HG03095 (cell line): Measurements from ENCODE around the gene CFAP126.
"Not testable (repeated sequence)": the region's sequence is repeated elsewhere in the genome, so short reads cannot be mapped to it uniquely, and the experiment has no call there.

Experiments used
- ATAC-seq: cut with Tn5 transposase; IDR thresholded peaks from one replicate; pipeline ENCODE4 v1.9.1; 2021; ENCODE audit warnings: moderate library complexity; ENCODE audit not compliant: unreplicated experiment

CFAP126 gene

GRCh38 chr1:161382214-161383019 is 14.7 kb upstream of the CFAP126 start:
- ATAC-seq: no peak

- no peak for ATAC-seq
Observed at GRCh38 chr1:161381707-161382106, 14.0 kb upstream of the CFAP126 start.

GRCh38 chr1:161379071-161379470 is 11.4 kb upstream of the CFAP126 start:
- no peak for ATAC-seq

GRCh38 chr1:161378014-161378413 is 10.3 kb upstream of the CFAP126 start:
- ATAC-seq: no peak

- ATAC-seq: no peak
Observed at GRCh38 chr1:161374373-161374772, 6.7 kb upstream of the CFAP126 start.

GRCh38 chr1:161373442-161373841 is 5.8 kb upstream of the CFAP126 start:
- ATAC-seq: no peak

GRCh38 chr1:161365207-161365606 is 2.5 kb downstream of the CFAP126 start:
- ATAC-seq: no peak

- no peak for ATAC-seq
Observed at GRCh38 chr1:161364332-161364731, 3.3 kb downstream of the CFAP126 start.

- ATAC-seq: no peak
Observed at GRCh38 chr1:161359291-161359690, 8.4 kb downstream of the CFAP126 start.

GRCh38 chr1:161357073-161357472 is 10.6 kb downstream of the CFAP126 start:
- no peak for ATAC-seq

GRCh38 chr1:161351482-161351881 is 16.2 kb downstream of the CFAP126 start:
- no peak for ATAC-seq

GRCh38 chr1:161350671-161351070 is 17.0 kb downstream of the CFAP126 start:
- ATAC-seq: no peak

GRCh38 chr1:161342821-161343220 is 24.9 kb downstream of the CFAP126 start:
- ATAC-seq: no peak

GRCh38 chr1:161342177-161342576 is 25.5 kb downstream of the CFAP126 start:
- no peak for ATAC-seq

GRCh38 chr1:161335796-161336195 is 31.9 kb downstream of the CFAP126 start:
- ATAC-seq: no peak

- no peak for ATAC-seq
Observed at GRCh38 chr1:161333166-161333565, 34.5 kb downstream of the CFAP126 start.

- ATAC-seq: no peak
Observed at GRCh38 chr1:161330346-161330745, 37.3 kb downstream of the CFAP126 start.

GRCh38 chr1:161324020-161324419 is 43.7 kb downstream of the CFAP126 start:
- ATAC-seq: no peak

- not testable (repeated sequence) for ATAC-seq
Observed at GRCh38 chr1:161315841-161316674, 51.6 kb downstream of the CFAP126 start.
